Fibroblast of pulmonary artery (primary cell): ENCODE data around the gene NIPAL1.
A peak's percentile ranks its signal among the peaks of the same experiment; 100 is the strongest.
"Not testable (repeated sequence)": the region's sequence is repeated elsewhere in the genome, so short reads cannot be mapped to it uniquely, and the experiment has no call there.

ENCODE experiments used
- DNase-seq: peaks from one replicate; pipeline ENCODE4 v3.0.0-alpha.2; 2010; ENCODE audit warnings: low read depth
- H3K4me3 ChIP-seq: replicated peaks from 2 replicates; pipeline ENCODE4 v1.5.1; 2011; ENCODE audit warnings: low read depth, mild to moderate bottlenecking, control low read depth, low read length, moderate library complexity
- CTCF ChIP-seq: IDR thresholded peaks from 2 replicates; pipeline ENCODE4 v1.5.1; 2011; ENCODE audit warnings: mild to moderate bottlenecking, control low read depth, low read length, inconsistent platforms; ENCODE audit errors: missing control alignments

Gene NIPAL1

GRCh38 chr4:48016141-48017107 is at the start of gene NIPAL1, which contains the start of gene CNGA1:
NIPAL1 (plus strand) TSS chr4:48016772; CDS start chr4:48016840, 68 bp downstream.
CNGA1 (minus strand) TSS chr4:48016681; CDS start chr4:47952689, 63,992 bp downstream.
- peak; percentile 69 for DNase-seq
- peak within 1 kb of the TSS; percentile 70 for H3K4me3 ChIP-seq
- peak; percentile 53 for TF ChIP-seq CTCF

GRCh38 chr4:47968847-47969246 is 47.7 kb upstream of the NIPAL1 start:
- TF ChIP-seq CTCF: no peak
- H3K4me3 ChIP-seq: no peak overlapping the region
- no peak for DNase-seq

GRCh38 chr4:47972181-47972580 is 44.4 kb upstream of the NIPAL1 start:
- TF ChIP-seq CTCF: no peak
- no peak overlapping the region for H3K4me3 ChIP-seq
- DNase-seq: no peak

GRCh38 chr4:47972721-47973120 is 43.9 kb upstream of the NIPAL1 start:
- TF ChIP-seq CTCF: no peak
- no peak overlapping the region for H3K4me3 ChIP-seq
- DNase-seq: no peak

- no peak for TF ChIP-seq CTCF
- DNase-seq: no peak
- H3K4me3 ChIP-seq: no peak overlapping the region
These were observed 42.0 kb upstream of the NIPAL1 start for GRCh38 chr4:47974566-47974965.

GRCh38 chr4:47990145-47990544 is 26.4 kb upstream of the NIPAL1 start:
- no peak for TF ChIP-seq CTCF
- no peak for DNase-seq
- H3K4me3 ChIP-seq: no peak overlapping the region

- not testable (repeated sequence) for DNase-seq, H3K4me3 ChIP-seq
These were observed 24.1 kb upstream of the NIPAL1 start for GRCh38 chr4:47992475-47992874.
